ENCODE measurements around the gene CGREF1.
A peak's percentile ranks its signal among the peaks of the same experiment; 100 is the strongest.

The CGREF1 gene

DNA sequence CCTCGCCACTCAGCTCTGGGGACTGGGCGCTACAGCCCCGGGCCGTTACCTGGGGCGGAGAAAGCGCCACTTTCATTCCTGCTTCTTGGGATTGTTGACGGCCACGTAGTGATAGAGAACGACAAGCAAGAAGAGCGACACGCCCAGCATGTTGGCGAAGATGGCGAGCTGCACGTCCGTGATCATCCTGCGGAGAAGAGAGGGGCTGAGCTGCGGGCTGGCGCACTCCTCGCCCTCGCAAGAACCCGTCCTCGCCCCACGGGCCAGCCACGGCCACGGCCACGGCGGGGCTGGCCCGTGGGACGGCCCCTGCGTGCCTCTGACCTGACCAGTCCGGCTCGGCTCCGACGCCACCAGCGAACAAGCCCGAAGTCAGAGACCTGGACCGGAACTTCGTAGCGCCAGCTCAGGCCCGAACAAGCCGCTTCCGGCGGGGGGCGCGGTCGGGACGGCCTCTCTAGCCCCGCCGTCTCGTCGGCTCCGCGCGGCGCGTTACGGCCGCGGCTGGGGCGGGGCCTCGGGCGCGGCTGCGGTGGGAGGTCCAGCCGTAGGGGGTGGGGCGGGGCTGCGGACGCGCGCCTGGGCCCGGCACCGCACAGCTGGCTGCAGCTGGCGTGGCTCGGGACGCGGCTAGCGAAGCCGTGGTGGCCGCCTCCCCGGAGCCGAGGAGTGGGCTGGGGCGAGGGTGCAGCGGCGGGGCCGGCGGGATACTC is 47.5 kb downstream of the CGREF1 start, which contains the start of gene OST4:
OST4 (minus strand) TSS at position 378 of the 713 bp plus-strand sequence.
- TF ChIP-seq POLR2AphosphoS5 (IDR thresholded peaks at IDR 0.05; ENCODE audit: low read depth, low read length): peak; percentile 87
- TF ChIP-seq SPI1 (IDR thresholded peaks at IDR 0.05; ENCODE audit: low read depth, low read length): no peak
- peak; percentile 88 for TF ChIP-seq POLR2A (IDR thresholded peaks at IDR 0.05; ENCODE audit: low read depth, low read length)
- no peak for TF ChIP-seq POU2F2 (IDR thresholded peaks at IDR 0.05; ENCODE audit: low read depth, low read length)
- TF ChIP-seq TAF1 (IDR thresholded peaks at IDR 0.05; ENCODE audit: low read depth, low read length): 0 out of 2 replicates have a peak, but pooled peaks have one; percentile 64
- peak; percentile 17 for TF ChIP-seq PAX5 (IDR thresholded peaks at IDR 0.05; ENCODE audit: insufficient read depth, low read length, severe bottlenecking)
- FAIRE-seq (peak; percentile 97), DNase-seq (ENCODE audit: insufficient read length, low spot score) (peak; percentile 98)

DNA sequence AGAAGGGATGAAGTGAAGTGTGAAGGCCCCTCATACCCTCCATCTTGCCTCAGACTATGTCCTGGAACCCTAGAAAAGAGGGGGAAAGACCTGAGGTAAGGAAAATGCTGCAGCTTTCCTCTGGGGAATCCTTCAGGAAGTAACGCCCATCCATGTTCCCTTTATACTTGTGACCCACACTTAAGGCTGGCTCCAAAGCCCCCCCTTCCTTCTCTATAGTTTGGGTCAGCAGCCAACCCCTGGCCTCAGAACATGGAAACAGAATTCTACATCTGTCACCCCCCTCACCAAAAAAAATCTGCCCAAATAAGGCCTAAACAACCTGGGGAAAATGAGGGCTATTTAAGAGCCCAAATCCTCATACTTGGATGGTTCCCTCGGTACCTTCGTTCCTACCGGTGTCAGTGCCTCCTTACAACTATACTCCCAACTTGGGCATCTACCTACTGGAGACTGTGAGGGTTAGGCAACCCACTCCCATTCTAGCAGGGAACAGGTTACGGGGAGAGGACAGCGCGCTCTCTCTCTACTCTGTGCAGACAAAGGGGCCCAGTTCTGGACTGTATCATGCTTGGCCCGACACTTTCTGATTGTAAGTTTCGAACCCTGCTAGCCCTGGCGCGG is 48.2 kb downstream of the CGREF1 start:
- no peak for DNase-seq (ENCODE audit: insufficient read length, low spot score)
- no peak for TF ChIP-seq POLR2AphosphoS5 (IDR thresholded peaks at IDR 0.05; ENCODE audit: low read depth, low read length)
- no peak for TF ChIP-seq TAF1 (IDR thresholded peaks at IDR 0.05; ENCODE audit: low read depth, low read length)
- no peak for TF ChIP-seq PAX5 (IDR thresholded peaks at IDR 0.05; ENCODE audit: insufficient read depth, low read length, severe bottlenecking)
- TF ChIP-seq POLR2A (IDR thresholded peaks at IDR 0.05; ENCODE audit: low read depth, low read length): no peak
- no peak for TF ChIP-seq POU2F2 (IDR thresholded peaks at IDR 0.05; ENCODE audit: low read depth, low read length)
- TF ChIP-seq SPI1 (IDR thresholded peaks at IDR 0.05; ENCODE audit: low read depth, low read length): no peak
- no peak for FAIRE-seq

DNA sequence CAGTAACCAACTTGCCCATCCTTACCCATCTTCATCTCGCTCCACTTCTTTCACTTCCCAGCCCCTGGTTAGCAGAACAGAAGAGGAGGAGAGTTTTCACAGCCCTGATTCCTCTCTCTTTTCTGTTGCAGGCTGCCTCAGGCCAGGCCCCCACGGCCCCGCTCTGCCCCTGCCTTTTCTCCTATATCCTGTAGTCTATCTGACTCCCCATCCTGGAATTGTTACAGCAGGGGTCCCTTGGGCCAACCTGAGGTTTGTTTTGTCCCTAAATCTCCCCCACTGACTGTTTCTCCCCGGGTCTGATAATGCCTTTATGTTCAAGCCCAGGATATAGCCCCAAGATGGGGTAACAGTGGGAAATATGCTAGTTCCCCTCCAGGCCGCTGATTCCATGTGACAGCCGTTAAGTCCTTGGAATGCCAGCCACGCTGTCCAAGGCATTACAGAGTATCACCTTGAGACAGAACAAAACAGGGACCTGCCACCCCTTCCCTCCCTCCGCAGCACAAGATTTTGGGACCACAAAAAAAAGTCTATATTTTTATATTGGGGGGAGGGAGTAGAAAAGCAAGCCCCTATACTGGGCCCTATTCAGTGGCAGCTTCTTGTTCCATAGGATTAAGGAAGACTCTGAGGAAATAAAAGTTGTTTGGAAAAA is 48.8 kb downstream of the CGREF1 start:
- DNase-seq (ENCODE audit: insufficient read length, low spot score) (no peak), FAIRE-seq (no peak)
- TF ChIP-seq PAX5 (IDR thresholded peaks at IDR 0.05; ENCODE audit: insufficient read depth, low read length, severe bottlenecking): no peak
- no peak for TF ChIP-seq POLR2A (IDR thresholded peaks at IDR 0.05; ENCODE audit: low read depth, low read length)
- no peak for TF ChIP-seq POLR2AphosphoS5 (IDR thresholded peaks at IDR 0.05; ENCODE audit: low read depth, low read length)
- no peak for TF ChIP-seq TAF1 (IDR thresholded peaks at IDR 0.05; ENCODE audit: low read depth, low read length)
- no peak for TF ChIP-seq POU2F2 (IDR thresholded peaks at IDR 0.05; ENCODE audit: low read depth, low read length)
- no peak for TF ChIP-seq SPI1 (IDR thresholded peaks at IDR 0.05; ENCODE audit: low read depth, low read length)

DNA sequence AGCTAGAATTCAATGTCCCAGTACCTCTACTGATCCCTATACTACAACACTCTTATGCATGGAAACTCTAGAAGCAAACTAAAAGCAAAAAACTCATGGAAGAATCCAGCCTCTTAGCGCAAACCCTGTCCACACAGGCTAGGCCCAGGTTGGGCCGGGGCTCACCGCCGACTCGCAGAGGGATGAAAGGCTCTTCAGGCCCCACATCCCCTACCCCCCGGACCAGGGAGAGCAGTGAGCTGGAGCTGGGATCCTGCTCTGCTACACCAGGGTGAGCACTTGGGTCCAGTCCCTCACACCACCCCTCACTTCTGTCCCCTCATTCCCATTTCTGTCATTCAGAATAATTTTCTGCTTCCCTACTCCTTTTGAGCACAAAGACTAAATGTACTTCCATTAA is 49.5 kb downstream of the CGREF1 start:
- TF ChIP-seq SPI1 (IDR thresholded peaks at IDR 0.05; ENCODE audit: low read depth, low read length): no peak
- no peak for TF ChIP-seq POU2F2 (IDR thresholded peaks at IDR 0.05; ENCODE audit: low read depth, low read length)
- TF ChIP-seq POLR2A (IDR thresholded peaks at IDR 0.05; ENCODE audit: low read depth, low read length): no peak
- TF ChIP-seq TAF1 (IDR thresholded peaks at IDR 0.05; ENCODE audit: low read depth, low read length): no peak
- no peak for TF ChIP-seq POLR2AphosphoS5 (IDR thresholded peaks at IDR 0.05; ENCODE audit: low read depth, low read length)
- no peak for TF ChIP-seq PAX5 (IDR thresholded peaks at IDR 0.05; ENCODE audit: insufficient read depth, low read length, severe bottlenecking)
- DNase-seq (ENCODE audit: insufficient read length, low spot score): no peak
- FAIRE-seq: no peak

DNA sequence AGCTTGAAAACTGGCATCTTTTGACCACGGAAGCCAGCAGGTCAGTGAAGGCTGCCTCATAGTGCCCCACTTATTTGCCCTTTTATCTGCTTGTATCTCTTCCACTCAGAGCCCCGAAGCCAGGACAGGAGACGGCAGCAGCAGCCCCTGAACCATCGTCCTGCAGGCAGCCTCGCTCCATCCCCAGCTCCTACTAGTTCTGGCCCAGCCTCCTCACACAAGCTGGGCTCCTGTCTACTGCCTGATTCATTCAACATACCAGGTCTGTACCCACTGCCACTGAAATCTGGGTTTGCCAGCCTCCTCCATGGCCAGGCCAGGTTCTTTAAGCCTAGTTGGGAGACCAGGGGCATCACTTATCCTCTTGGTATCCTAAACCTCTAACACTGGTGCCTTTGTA is 51.5 kb downstream of the CGREF1 start:
- DNase-seq (ENCODE audit: insufficient read length, low spot score): no peak
- TF ChIP-seq TAF1 (IDR thresholded peaks at IDR 0.05; ENCODE audit: low read depth, low read length) (no peak), PAX5 (IDR thresholded peaks at IDR 0.05; ENCODE audit: insufficient read depth, low read length, severe bottlenecking) (no peak), SPI1 (IDR thresholded peaks at IDR 0.05; ENCODE audit: low read depth, low read length) (no peak), POU2F2 (IDR thresholded peaks at IDR 0.05; ENCODE audit: low read depth, low read length) (no peak), POLR2AphosphoS5 (IDR thresholded peaks at IDR 0.05; ENCODE audit: low read depth, low read length) (no peak), POLR2A (IDR thresholded peaks at IDR 0.05; ENCODE audit: low read depth, low read length) (no peak)
- FAIRE-seq: no peak

DNA sequence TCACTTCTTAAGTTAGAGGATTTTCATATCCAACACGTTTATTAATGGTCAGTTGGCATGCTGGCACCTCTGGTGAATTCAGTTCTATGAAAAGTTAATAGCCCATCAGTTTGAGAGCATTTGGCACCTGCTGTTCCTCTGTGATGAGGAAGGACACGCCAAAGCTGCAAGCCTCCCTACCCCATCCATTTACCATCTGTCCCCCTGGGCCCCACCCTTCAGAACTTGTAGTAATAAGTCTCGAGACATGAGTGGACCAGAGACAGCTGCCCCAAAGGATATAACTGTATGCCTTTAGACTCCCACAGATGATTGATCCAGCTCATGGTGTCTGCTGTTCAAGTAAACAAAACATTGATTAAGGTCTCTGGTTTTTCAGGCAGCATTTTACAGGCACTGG is 53.8 kb downstream of the CGREF1 start:
- FAIRE-seq: no peak
- no peak for DNase-seq (ENCODE audit: insufficient read length, low spot score)
- TF ChIP-seq PAX5 (IDR thresholded peaks at IDR 0.05; ENCODE audit: insufficient read depth, low read length, severe bottlenecking) (no peak), POLR2A (IDR thresholded peaks at IDR 0.05; ENCODE audit: low read depth, low read length) (no peak), TAF1 (IDR thresholded peaks at IDR 0.05; ENCODE audit: low read depth, low read length) (no peak), POU2F2 (IDR thresholded peaks at IDR 0.05; ENCODE audit: low read depth, low read length) (no peak)

DNA sequence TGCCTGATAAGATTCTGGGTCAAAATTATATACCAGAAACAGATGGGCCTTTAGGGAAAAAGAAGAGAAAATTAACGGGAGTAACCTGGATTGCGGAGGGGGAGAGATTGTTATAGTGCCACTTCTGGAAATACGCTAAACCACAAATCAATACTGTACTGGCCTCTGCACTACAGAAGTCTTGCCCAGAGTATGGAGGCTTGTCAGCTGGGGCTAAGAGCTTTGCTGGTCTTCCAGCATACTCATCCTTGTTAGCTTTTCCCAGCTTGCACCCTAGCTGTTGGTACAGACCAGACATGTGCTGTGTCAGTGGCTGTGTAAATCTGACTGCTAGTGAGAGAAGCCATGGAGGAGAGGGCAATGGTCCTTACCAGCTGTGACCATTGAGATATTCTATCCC is 58.6 kb downstream of the CGREF1 start:
- no peak for TF ChIP-seq SPI1 (IDR thresholded peaks at IDR 0.05; ENCODE audit: low read depth, low read length)
- TF ChIP-seq POLR2A (IDR thresholded peaks at IDR 0.05; ENCODE audit: low read depth, low read length): no peak
- TF ChIP-seq PAX5 (IDR thresholded peaks at IDR 0.05; ENCODE audit: insufficient read depth, low read length, severe bottlenecking): no peak
- TF ChIP-seq POLR2AphosphoS5 (IDR thresholded peaks at IDR 0.05; ENCODE audit: low read depth, low read length): no peak
- TF ChIP-seq TAF1 (IDR thresholded peaks at IDR 0.05; ENCODE audit: low read depth, low read length): no peak
- TF ChIP-seq POU2F2 (IDR thresholded peaks at IDR 0.05; ENCODE audit: low read depth, low read length): no peak
- DNase-seq (ENCODE audit: insufficient read length, low spot score) (no peak), FAIRE-seq (no peak)

DNA sequence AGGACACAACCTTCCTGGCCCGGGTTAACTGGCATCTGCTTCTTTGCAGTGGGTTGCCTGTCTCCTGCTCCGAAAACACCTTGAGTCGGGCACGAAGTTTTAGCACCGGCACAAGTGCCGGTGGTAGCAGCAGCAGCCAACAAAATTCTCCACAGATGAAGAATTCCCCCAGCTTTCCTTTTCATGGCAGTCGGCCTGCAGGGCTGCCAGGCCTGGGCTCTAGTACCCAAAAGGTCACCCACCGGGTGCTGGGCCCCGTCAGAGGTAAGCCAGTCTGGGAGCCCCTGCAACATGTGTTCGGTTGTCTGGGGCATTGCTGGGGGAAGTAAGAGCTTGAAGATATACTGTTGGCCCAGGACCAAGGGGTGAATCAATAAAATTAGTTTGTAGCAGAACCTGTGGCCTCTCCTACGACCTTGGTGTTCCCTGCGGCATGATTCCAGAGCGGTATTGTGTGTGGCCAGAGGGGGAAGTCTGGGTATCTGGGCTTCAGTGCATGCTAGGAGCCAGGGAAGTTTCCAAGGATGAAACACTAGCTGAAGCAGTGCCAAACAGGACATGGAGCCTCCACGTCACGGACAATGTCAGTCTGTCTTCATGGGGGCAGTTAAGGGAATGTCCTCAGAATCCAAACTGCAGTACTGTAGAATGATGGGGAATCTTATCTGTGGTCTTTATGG is 59.6 kb downstream of the CGREF1 start:
- TF ChIP-seq POLR2A (IDR thresholded peaks at IDR 0.05; ENCODE audit: low read depth, low read length): no peak
- TF ChIP-seq SPI1 (IDR thresholded peaks at IDR 0.05; ENCODE audit: low read depth, low read length): no peak
- TF ChIP-seq POU2F2 (IDR thresholded peaks at IDR 0.05; ENCODE audit: low read depth, low read length): no peak
- no peak for TF ChIP-seq PAX5 (IDR thresholded peaks at IDR 0.05; ENCODE audit: insufficient read depth, low read length, severe bottlenecking)
- TF ChIP-seq TAF1 (IDR thresholded peaks at IDR 0.05; ENCODE audit: low read depth, low read length): no peak
- TF ChIP-seq POLR2AphosphoS5 (IDR thresholded peaks at IDR 0.05; ENCODE audit: low read depth, low read length): no peak
- FAIRE-seq: no peak
- no peak for DNase-seq (ENCODE audit: insufficient read length, low spot score)

Data from GM12891 (cell line).